Measurements from ENCODE around the gene SUB1.

The SUB1 gene

DNA sequence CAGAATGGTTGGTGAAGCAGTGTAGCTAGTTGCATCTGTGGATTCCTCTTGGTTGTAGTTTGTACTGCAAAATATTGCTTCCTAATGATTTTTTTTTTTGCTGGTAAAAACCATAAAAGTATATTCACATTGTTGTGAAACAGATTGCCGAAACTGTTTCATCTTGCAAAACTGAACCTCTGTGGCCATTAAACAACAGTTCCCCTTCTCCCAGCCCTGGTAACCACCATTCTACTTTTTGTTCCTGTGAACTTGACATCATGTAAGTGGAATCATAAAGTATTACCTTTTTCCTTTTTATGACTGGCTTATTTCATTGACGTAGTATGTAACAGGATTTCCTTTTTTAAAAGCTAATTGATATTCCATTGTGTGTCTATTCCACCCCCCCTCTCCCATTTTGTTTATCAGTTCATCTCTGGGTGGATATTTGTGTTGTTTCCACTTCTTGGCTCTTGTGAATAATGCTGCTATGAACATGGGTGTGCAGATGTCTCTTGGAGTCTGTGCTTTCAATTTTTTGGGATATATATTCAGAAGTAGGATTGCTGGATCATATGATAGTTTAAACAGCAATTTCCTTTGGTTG is 11.8 kb downstream of the SUB1 start:
- TF ChIP-seq, protein P1, sequence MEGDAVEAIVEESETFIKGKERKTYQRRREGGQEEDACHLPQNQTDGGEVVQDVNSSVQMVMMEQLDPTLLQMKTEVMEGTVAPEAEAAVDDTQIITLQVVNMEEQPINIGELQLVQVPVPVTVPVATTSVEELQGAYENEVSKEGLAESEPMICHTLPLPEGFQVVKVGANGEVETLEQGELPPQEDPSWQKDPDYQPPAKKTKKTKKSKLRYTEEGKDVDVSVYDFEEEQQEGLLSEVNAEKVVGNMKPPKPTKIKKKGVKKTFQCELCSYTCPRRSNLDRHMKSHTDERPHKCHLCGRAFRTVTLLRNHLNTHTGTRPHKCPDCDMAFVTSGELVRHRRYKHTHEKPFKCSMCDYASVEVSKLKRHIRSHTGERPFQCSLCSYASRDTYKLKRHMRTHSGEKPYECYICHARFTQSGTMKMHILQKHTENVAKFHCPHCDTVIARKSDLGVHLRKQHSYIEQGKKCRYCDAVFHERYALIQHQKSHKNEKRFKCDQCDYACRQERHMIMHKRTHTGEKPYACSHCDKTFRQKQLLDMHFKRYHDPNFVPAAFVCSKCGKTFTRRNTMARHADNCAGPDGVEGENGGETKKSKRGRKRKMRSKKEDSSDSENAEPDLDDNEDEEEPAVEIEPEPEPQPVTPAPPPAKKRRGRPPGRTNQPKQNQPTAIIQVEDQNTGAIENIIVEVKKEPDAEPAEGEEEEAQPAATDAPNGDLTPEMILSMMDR (conservative IDR thresholded peaks at IDR 0.05): no peak
- no peak for TF ChIP-seq ZFX (IDR thresholded peaks at IDR 0.05)
- no peak overlapping the region for H3K27ac ChIP-seq

DNA sequence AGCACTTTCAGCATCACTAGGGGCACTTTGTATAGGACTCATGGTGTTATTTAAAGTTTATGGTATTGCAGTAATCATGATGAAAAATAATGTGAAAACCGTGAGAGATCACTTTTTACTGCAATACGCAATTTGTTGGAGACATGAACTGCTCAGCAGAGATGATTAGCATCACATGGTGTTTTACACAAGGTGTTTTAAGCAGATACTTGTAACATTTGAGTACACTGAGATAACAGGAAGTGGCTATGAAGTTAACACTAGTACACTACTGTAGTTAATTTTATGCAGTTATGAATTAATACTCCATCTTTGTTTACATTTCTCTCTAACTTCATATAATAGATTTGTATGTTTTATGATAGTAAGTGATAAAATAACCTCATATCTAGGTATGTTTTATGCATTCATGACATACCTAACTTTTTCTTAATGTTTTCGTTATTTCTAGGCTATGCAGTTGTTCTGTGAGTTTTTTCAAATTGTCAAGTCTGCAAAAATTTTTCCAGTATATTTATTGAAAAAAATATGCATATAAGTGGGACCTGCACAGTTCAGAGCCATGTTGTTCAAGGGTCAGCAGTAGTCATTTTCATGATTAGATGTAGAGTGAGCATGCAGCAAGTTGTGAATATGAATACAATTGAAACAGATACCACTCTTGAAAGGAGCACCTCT is 13.0 kb downstream of the SUB1 start:
- TF ChIP-seq, protein P1 (conservative IDR thresholded peaks at IDR 0.05): no peak
- TF ChIP-seq ZFX (IDR thresholded peaks at IDR 0.05): no peak
- H3K27ac ChIP-seq: no peak overlapping the region

DNA sequence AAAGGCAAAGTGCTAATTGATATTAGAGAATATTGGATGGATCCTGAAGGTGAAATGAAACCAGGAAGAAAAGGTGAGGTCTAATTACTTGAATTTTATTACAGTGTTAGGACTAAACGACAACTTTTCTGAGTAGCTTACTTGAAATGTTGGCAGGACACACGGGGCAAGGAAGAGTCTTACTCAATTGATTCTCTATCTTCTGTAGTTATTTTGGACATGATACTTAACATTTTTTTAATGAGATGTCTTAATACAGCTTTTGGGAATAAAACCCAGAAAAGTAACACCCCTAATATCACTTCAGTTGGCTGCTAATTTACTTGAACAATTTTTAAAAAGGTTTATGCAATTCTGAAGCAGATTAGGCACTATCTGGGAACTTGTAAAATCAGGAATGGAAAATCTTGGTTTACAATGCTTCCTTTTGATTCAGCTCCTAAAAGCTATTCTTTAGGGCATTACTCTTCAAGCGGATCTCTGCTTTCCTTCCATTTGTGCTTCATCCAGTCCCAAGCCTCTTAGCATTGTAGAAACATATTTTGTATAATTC is 13.7 kb downstream of the SUB1 start:
- H3K27ac ChIP-seq: no peak overlapping the region
- no peak for TF ChIP-seq ZFX (IDR thresholded peaks at IDR 0.05)
- TF ChIP-seq, protein P1 (conservative IDR thresholded peaks at IDR 0.05): no peak

DNA sequence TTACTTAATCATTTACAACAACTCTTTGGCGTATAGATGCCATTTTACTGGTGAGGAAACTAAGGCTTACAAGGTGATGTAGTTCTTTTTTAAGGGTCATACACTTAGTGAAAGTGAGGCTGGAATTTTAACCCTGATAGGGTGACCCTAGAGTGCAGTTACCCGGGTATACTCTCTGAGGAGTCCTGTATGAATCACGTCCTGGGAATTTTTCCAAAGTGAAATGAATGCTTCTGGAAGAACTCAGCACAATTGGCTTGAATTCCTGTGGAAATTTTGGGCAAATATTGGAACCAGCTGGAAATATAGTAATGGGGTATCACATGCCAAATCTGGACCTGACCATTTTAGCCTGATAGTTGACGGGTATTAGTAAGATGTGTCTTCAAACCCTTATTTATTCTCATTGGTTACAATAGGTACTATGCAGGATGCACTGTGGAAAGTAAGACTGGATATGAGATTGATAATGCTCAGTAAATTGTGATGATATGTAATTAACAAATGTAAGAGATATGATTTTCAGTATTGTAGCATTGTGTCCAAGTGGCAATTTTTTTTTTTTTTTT is 14.8 kb downstream of the SUB1 start:
- TF ChIP-seq, protein P1 (conservative IDR thresholded peaks at IDR 0.05): no peak
- no peak overlapping the region for H3K27ac ChIP-seq

DNA sequence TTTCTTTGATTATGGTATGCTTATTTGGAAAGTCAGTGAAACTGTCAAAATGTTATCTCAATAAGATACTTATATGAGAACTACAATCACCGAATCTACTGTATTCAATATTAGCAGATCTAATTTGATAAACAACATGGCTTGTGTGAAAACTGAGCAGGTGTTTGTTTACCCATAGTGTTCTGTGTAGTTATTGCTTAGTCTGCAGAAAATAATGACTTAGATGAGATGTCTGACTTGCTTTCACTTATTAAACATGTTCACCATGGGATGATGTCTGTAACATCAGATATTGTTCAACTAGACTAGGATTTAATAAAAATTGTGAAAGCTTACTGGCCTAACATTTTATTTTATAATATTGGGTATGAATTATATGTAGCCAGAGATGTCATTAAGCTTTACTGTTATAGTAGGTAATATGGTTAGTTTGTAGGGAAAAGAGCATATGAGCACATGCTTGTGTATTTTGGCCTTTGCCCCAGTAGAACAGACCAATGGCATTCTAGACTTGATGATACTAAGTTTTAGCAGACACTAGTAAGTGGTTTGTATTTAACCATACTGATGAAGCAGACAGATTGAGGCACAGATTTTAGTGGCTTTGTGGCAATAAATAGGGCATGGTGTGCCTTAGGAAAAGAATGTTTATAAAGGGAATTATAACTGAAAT is 16.4 kb downstream of the SUB1 start:
- TF ChIP-seq, protein P1 (conservative IDR thresholded peaks at IDR 0.05): no peak
- TF ChIP-seq ZFX (IDR thresholded peaks at IDR 0.05): no peak
- H3K27ac ChIP-seq: no peak overlapping the region

DNA sequence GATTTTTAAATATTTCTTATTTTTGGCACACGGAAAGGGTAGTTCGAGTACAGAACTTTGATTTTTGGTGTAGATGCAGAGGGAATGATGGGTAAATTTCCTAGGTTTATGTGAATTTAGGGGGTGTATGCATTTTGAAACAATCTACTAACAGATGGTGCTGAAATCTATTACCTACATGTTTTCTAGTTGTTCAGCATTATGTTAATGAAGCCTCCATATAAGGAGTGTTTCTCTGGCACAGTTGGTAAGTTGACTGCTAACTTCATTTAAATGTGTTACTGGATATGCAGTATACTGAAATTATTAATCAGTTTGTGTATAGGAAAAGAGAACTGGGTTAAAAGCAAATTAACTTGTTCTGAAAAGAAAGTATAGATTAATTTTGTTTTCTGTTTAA is 17.5 kb downstream of the SUB1 start:
- no peak for TF ChIP-seq ZFX (IDR thresholded peaks at IDR 0.05)
- TF ChIP-seq, protein P1 (conservative IDR thresholded peaks at IDR 0.05): no peak
- H3K27ac ChIP-seq: no peak overlapping the region

All from C4-2B (cell line).